ENCODE data around the gene WDR91.

- TF ChIP-seq YY1 (IDR thresholded peaks at IDR 0.05; ENCODE audit: insufficient read depth, insufficient read length) (no peak), SUZ12 (IDR thresholded peaks at IDR 0.05; ENCODE audit: extremely low read depth, insufficient read depth, insufficient read length) (no peak), ZNF274 (IDR thresholded peaks at IDR 0.05; ENCODE audit: low read depth, low read length) (no peak)
Observed at GRCh38 chr7:135188298-135188984, 22.9 kb downstream of the WDR91 start.

Data from NT2/D1 (cell line).